Keratinocyte (primary cell): ENCODE measurements around the gene MAP2K5. TPM values are rescaled to one million over a fixed set of nuclear protein-coding genes. Genes with fewer than 3 reads are reported as not detected.

Source experiments
- DNase-seq: peaks from one replicate; pipeline ENCODE4 v3.0.0-alpha.2; 2011; ENCODE audit warnings: low read depth, missing footprints, low spot score
- FAIRE-seq: peaks from 2 replicates; lab custom pipeline; 2011; peaks lifted over from hg19 to GRCh38; lab: Jason Lieb, UNC
- H2AFZ ChIP-seq: 2 replicates; pipeline ENCODE4 v1.6.0; 2012; ENCODE audit warnings: low read length, control low read depth, inconsistent platforms; ENCODE audit not compliant: control insufficient read depth
- H3K27ac ChIP-seq: 2 replicates; pipeline ENCODE4 v1.5.1; 2011; ENCODE audit warnings: low read length; ENCODE audit not compliant: control insufficient read depth, insufficient read depth
- H3K27me3 ChIP-seq: 3 replicates; pipeline ENCODE4 v1.6.0; 2011; ENCODE audit warnings: low read length; ENCODE audit not compliant: control insufficient read depth, insufficient read depth; ENCODE audit errors: extremely low read depth
- H3K36me3 ChIP-seq, 2 experiments: 2 replicates in 1 of 2; 3 replicates in 1 of 2; pipeline ENCODE4 v1.5.1; 2011; ENCODE audit warnings: low read length in 2 of 2, mild to moderate bottlenecking in 1 of 2; ENCODE audit not compliant: control insufficient read depth in 2 of 2, insufficient read depth in 2 of 2; ENCODE audit errors: extremely low read depth in 1 of 2
- H3K4me1 ChIP-seq: 3 replicates; pipeline ENCODE4 v1.5.1; 2011; ENCODE audit warnings: low read length; ENCODE audit not compliant: control insufficient read depth, insufficient read depth; ENCODE audit errors: extremely low read depth
- H3K4me2 ChIP-seq: 3 replicates; pipeline ENCODE4 v1.6.0; 2011; ENCODE audit warnings: low read depth, low read length; ENCODE audit not compliant: control insufficient read depth, insufficient read depth; ENCODE audit errors: extremely low read depth
- H3K4me3 ChIP-seq, 3 experiments: fragments of 200-600 bp in 1 of 3; sonication (generic) in 1 of 3; 2 replicates in 2 of 3; 3 replicates in 1 of 3; pipeline ENCODE4 v1.5.1; 2011 to 2016; ENCODE audit warnings: low read length in 3 of 3, mild to moderate bottlenecking in 3 of 3, control low read depth in 2 of 3, inconsistent platforms in 1 of 3, low read depth in 1 of 3, mixed read lengths in 1 of 3, mixed run types in 1 of 3, moderate library complexity in 1 of 3; ENCODE audit not compliant: control insufficient read depth in 2 of 3, insufficient read depth in 2 of 3; ENCODE audit errors: extremely low read depth in 1 of 3
- H3K79me2 ChIP-seq: 2 replicates; pipeline ENCODE4 v1.6.0; 2012; ENCODE audit warnings: low read length; ENCODE audit not compliant: control insufficient read depth, insufficient read depth
- H3K9ac ChIP-seq: 3 replicates; pipeline ENCODE4 v1.6.0; 2011; ENCODE audit warnings: low read length; ENCODE audit not compliant: control insufficient read depth, insufficient read depth; ENCODE audit errors: extremely low read depth
- H3K9me1 ChIP-seq: 3 replicates; pipeline ENCODE4 v1.6.0; 2011; ENCODE audit warnings: low read length; ENCODE audit not compliant: control insufficient read depth, insufficient read depth; ENCODE audit errors: extremely low read depth
- H3K9me3 ChIP-seq: 2 replicates; pipeline ENCODE4 v1.5.1; 2012; ENCODE audit warnings: low read depth, low read length; ENCODE audit not compliant: control insufficient read depth
- H4K20me1 ChIP-seq: 3 replicates; pipeline ENCODE4 v1.6.0; 2011; ENCODE audit warnings: low read length; ENCODE audit not compliant: control insufficient read depth, insufficient read depth; ENCODE audit errors: extremely low read depth
- EZH2 ChIP-seq: IDR thresholded peaks from one replicate; pipeline ENCODE4 v1.6.1; 2012; ENCODE audit warnings: inconsistent platforms, mild to moderate bottlenecking, low read length, moderate library complexity
- dilution Hi-C: fragments of 300-500 bp; cut with MboI; formaldehyde crosslinking; loops from one replicate; pipeline ENCODE4 v1.7.0; 2020; ENCODE audit warnings: low sequenced_read_pairs; ENCODE audit not compliant: extremely low pct_ligation_motif_present
- polyA plus RNA-seq, 5 experiments: library from polyadenylated mRNA; depleted of rRNA in 3 of 5; stranded (reverse) in 3 of 5; stranded (forward) in 1 of 5; unstranded in 1 of 5; fragments of >200 nt; gene quantifications; 1 replicate in 1 of 5; 2 replicates in 3 of 5; 3 replicates in 1 of 5; pipeline versions ENCODE4 v1.2.1 to v1.2.3, GENCODE V29; 2011 to 2012; ENCODE audit warnings: missing spikeins in 2 of 5, low read depth in 1 of 5, low replicate concordance in 1 of 5
- TF ChIP-seq, protein P1 (sequence below), 3 experiments: IDR thresholded peaks in 1 of 3; conservative IDR thresholded peaks in 1 of 3; optimal IDR thresholded peaks in 1 of 3; 2 replicates in 2 of 3; 3 replicates in 1 of 3; pipeline versions ENCODE3 to v1.5.1; 2011; ENCODE audit warnings: low read length in 3 of 3, mild to moderate bottlenecking in 3 of 3, moderate library complexity in 2 of 3, control low read depth in 1 of 3, inconsistent platforms in 1 of 3; ENCODE audit not compliant: insufficient read depth in 2 of 3; ENCODE audit errors: extremely low read depth in 1 of 3

Gene MAP2K5
- polyA plus RNA-seq, 1 donor (not counting 4 experiments of a cell fraction or from before 2014, with no cell fraction given): 3.6 TPM

DNA sequence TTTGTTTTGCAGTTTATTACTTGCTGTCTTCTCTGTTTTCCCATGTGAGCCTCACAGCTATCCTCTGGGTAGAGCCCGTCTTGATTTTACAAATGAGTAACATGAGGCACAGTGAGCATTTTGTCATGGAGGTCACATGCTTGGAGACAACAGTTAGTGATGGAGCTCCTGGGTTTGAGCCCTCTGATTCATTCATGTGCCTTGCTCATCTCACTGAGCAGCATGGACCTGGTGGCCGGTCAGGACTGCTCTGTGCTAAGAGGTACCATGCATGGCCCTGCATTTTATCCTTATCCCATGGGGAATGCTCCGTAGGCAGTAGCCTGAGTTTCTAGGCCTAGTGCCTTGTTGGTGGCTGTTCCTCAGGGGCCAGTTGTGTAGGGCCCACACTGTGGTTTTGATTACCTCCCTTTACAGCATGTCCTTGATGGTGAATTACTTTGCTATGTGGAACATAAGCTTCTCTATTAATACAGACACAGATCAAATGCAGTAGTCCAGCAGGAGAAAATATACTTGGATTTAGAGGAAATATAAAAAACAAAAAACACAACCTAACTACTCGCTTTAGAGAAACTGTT is 35.6 kb downstream of the MAP2K5 start:
- no peak for DNase-seq
- Histone ChIP-seq H3K79me2 (no peaks in the 10 kb centered on the region), H2AFZ (no peak overlapping the region), H3K27ac (no peak overlapping the region), H3K9me3 (no peaks in the 10 kb centered on the region), H3K27me3 (no peaks in the 10 kb centered on the region), H3K36me3 (no peaks in the 10 kb centered on the region), H3K4me3 (no peak overlapping the region), H3K4me1 (no peaks in the 10 kb centered on the region), H3K4me2 (no peak overlapping the region), H3K9ac (no peak overlapping the region), H4K20me1 (no peaks in the 10 kb centered on the region), H3K9me1 (no peaks in the 10 kb centered on the region)
- dilution Hi-C loops: no loop called here
- no peak for FAIRE-seq
- TF ChIP-seq EZH2: no peak
- TF ChIP-seq, protein P1, sequence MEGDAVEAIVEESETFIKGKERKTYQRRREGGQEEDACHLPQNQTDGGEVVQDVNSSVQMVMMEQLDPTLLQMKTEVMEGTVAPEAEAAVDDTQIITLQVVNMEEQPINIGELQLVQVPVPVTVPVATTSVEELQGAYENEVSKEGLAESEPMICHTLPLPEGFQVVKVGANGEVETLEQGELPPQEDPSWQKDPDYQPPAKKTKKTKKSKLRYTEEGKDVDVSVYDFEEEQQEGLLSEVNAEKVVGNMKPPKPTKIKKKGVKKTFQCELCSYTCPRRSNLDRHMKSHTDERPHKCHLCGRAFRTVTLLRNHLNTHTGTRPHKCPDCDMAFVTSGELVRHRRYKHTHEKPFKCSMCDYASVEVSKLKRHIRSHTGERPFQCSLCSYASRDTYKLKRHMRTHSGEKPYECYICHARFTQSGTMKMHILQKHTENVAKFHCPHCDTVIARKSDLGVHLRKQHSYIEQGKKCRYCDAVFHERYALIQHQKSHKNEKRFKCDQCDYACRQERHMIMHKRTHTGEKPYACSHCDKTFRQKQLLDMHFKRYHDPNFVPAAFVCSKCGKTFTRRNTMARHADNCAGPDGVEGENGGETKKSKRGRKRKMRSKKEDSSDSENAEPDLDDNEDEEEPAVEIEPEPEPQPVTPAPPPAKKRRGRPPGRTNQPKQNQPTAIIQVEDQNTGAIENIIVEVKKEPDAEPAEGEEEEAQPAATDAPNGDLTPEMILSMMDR (optimal IDR thresholded peaks at IDR 0.05 in 1 of 3, IDR thresholded peaks at IDR 0.05 in 1 of 3, conservative IDR thresholded peaks at IDR 0.05 in 1 of 3; ENCODE audit: extremely low read depth in 1 of 3, insufficient read depth in 2 of 3, low read length in 3 of 3): no peak

DNA sequence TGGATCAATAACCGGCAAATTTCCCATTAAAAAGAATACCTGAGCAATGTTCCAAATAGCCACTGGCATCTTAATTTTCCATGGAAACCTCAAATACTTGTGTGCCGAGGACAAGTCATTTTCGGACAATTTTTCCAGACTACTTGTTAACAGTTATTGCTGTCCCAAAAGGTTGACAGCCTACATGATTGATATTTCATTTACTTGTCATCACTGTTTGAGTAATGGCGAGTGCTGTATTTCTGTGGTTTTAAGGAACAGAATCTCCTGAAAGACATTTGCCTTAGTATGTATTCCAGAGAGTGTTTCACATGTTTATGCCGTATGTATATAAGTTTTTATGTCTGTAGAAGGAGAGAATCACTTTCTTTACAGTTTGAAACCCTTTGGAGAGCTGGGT is 36.7 kb downstream of the MAP2K5 start:
- H3K4me3 ChIP-seq: no peak overlapping the region
- H3K9me3 ChIP-seq: no peaks in the 10 kb centered on the region
- H3K4me1 ChIP-seq: no peaks in the 10 kb centered on the region
- H3K4me2 ChIP-seq: no peak overlapping the region
- H3K9me1 ChIP-seq: no peaks in the 10 kb centered on the region
- no peaks in the 10 kb centered on the region for H3K27me3 ChIP-seq
- dilution Hi-C loops: no loop called here
- no peaks in the 10 kb centered on the region for H3K79me2 ChIP-seq
- no peaks in the 10 kb centered on the region for H3K36me3 ChIP-seq
- TF ChIP-seq, protein P1 (optimal IDR thresholded peaks at IDR 0.05 in 1 of 3, IDR thresholded peaks at IDR 0.05 in 1 of 3, conservative IDR thresholded peaks at IDR 0.05 in 1 of 3; ENCODE audit: extremely low read depth in 1 of 3, insufficient read depth in 2 of 3, low read length in 3 of 3): no peak
- no peak for TF ChIP-seq EZH2
- H2AFZ ChIP-seq: no peak overlapping the region
- FAIRE-seq (no peak), DNase-seq (no peak)
- no peak overlapping the region for H3K27ac ChIP-seq
- no peaks in the 10 kb centered on the region for H4K20me1 ChIP-seq
- H3K9ac ChIP-seq: no peak overlapping the region
